GM18505 (cell line): ENCODE results near the gene HJV.

Experiments used
- ATAC-seq: cut with Tn5 transposase; IDR thresholded peaks from one replicate; pipeline ENCODE4 v1.9.1; 2021; ENCODE audit not compliant: unreplicated experiment
- POLR2A ChIP-seq: IDR thresholded peaks from 4 replicates; pipeline ENCODE4 v1.6.1; 2011; ENCODE audit warnings: borderline replicate concordance; ENCODE audit not compliant: insufficient read depth, insufficient read length; ENCODE audit errors: extremely low read depth

HJV gene

DNA sequence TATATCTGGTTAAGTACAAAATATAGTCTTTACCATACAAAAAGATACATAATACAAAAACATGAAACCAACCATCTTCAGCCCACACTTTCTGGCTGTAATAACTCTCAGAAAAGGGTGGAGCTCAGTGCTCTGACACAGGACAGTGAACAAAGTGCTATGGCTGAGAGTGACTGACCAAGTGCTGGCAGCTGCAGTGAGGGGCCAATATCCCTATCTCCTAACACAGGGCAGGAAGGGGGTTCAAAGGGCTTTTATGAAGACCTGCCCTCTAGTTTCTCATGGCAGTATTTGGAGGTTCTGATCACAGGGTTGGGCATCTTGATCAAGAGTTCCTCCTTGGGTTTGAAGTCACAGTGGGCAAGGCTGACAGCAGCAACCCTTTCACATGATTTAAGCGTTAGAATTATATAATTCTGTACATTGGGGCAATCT is 29.0 kb downstream of the HJV start:
- no peak for ATAC-seq
- TF ChIP-seq POLR2A: peak; percentile 16

DNA sequence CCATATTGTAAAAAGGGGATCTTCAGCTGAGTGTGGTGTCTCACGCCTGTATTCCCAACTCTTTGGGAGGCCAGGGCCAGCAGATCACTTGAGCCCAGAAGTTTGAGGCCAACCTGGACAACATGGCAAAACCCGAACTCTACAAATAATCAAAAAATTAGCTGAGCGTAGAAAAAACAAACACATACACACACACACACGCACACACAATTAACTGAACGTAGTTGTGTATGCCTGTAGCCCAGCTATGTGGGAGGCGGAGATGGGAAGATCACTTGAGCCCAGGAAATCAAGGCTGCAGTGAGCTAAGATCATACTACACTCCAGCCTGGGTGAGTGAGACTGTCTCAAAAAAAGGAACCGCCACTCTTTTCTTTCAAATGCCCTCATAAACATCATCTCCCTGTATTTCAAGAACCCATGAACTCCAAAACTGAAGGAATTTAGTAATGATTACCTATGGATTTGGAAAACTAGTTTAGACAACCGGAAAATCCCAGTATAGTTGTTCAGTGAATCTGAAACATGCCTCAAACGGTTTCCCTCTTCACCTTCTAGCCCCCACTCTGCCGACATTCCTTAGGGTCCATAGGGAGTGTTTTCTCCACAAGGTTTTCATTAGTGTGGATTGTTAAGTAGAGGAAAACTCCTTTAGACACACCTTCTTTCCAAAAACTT is 29.7 kb downstream of the HJV start:
- no peak for ATAC-seq
- peak; percentile 72 for TF ChIP-seq POLR2A

DNA sequence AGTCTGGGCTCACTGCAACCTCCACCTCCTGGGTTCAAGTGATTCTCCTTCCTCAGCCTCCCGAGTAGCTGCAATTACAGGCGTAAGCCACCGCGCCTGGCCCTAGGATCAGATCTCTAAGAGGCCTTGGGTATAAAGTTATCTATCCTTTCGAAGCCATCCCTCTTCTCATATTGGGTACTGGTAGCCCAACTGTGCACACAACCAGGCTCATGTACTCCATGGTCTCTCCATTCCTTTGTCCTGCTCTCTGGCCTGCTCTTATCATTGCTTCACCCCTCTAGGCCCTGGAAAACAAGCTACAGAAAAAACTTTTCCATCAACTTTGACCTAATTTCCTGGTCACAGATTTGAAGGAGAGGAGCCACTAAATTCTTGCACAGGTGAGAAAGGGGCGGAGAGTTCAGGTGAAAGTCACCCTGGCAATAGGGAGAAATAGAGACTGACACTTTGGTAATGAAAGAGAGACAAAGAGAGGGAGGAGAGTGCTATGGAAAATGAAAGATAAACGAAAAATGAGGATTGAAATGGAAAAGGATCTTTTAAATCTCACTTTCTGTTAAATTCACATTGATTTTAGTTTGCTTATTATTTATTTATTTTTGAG is 31.2 kb downstream of the HJV start:
- ATAC-seq: no peak
- no peak for TF ChIP-seq POLR2A

DNA sequence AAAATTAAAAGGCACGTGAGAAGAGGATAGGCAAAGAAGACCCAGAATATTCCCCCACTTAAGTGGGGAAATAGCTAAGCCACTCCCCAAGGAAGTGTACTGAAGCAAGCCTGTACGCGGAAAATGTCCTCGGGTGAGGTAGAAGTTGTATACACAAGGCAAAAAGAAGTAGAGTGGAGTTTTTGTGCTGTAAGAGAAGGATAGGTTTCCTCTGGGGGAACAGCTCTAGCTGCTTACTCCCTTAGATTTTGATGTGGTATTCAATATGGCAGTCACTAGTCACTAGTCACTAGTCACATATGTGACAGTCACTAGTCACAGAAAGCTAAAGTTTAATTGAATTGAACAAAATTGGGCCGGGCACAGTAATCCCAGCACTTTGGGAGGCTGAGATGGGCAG is 32.8 kb downstream of the HJV start:
- TF ChIP-seq POLR2A: no peak
- ATAC-seq: no peak

DNA sequence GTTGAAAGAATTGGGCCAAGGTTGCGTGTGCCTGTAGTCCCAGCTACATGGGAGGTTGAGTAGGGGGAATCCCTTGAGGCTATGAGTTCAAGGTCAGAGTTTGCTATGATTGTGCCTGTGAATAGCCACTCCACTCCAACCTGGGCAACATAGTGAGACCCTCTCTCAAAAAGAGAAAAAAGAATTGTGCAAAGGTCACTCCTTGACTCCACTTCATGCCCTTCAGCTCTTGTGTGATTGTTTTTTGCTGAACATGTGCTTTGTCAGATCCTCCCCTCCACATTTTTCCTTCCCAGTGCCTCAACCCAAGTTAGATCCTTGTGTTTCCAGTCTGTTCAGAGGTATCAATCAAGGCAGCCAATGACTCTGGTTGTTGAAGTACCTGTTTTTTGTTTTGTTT is 33.6 kb downstream of the HJV start:
- no peak for ATAC-seq
- no peak for TF ChIP-seq POLR2A

DNA sequence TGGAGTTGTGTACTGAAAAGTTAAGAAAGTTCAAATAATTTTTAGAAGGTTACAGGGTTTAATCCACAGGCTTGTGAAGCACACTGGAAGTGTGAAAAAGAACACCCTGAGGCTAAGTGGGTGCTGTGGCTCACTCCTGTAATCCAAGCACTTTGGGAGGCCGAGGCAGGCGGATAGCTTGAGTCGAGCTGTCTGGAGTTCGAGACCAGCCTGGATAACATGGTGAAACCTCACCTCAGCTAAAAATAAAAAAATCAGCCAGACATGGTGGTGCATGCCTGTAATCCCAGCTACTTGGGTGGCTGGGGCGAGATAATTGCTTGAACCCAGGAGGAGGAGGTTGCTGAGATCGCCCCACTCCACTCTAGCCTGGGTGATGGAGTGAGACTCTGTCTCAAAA is 35.0 kb downstream of the HJV start:
- ATAC-seq: no peak

DNA sequence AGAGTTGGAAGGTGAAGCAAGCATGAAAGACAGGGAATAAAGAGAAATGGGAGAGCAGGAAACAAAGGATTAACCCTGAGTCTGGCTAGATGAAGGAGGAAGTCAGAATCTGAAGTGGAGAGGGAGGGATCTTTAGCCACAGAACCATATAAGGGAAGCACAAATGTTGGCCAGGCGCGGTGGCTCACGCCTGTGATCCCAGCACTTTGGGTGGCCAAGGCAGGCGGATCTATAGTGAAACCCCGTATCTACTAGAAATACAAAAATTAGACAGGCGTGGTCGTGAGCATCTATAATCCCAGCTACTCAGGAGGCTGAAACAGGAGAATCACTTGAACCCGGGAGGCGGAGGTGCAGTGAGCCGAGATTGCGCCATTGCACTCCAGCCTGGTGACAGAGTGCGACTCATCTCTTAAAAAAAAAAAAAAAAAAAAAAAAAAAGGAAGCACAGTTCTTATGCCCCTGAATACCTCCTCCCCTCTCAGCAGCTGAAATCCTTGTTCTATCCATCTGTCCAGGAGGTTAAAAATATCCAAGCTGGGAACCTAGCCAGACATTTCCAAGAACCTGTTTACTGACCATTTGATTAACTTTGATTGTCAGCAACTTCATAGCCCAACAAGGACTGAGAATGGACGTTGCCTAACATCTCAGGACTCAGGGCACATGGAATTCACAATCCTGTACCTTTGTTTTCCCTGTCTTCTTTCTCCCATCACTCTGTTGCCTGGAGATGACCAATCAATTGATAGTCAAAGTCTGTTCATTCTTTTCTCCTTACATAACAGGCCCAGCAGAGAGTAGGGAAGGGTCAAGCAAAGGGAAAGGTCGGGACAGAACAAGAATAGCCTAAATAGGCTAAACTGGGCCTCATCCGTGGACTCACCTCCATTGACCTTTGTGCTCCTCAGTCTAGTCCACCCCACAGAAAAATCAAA is 35.8 kb downstream of the HJV start:
- no peak for ATAC-seq

More for the DNA sequence above, 35.0 kb downstream of the HJV start:
- no peak for TF ChIP-seq POLR2A

DNA sequence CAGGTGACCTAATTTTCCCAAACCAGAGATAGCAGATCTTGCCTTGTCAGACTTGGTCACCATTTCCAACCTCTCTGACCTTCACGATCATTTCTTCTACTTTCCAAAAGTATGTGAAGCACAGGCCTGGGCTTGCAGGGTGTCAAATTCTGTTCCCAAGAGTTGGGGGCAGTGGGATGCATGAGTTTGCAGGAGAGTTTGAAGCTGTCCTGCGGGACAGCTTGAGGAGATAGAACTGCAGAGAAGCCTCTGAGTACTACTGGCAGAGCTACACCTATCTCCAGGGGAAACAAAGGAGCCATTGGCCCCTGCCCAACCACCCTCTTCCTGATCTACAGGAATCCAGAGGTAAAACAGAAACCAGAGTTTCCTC is 36.4 kb downstream of the HJV start:
- no peak for ATAC-seq
- TF ChIP-seq POLR2A: no peak

More for the DNA sequence above, 35.8 kb downstream of the HJV start:
- no peak for TF ChIP-seq POLR2A

DNA sequence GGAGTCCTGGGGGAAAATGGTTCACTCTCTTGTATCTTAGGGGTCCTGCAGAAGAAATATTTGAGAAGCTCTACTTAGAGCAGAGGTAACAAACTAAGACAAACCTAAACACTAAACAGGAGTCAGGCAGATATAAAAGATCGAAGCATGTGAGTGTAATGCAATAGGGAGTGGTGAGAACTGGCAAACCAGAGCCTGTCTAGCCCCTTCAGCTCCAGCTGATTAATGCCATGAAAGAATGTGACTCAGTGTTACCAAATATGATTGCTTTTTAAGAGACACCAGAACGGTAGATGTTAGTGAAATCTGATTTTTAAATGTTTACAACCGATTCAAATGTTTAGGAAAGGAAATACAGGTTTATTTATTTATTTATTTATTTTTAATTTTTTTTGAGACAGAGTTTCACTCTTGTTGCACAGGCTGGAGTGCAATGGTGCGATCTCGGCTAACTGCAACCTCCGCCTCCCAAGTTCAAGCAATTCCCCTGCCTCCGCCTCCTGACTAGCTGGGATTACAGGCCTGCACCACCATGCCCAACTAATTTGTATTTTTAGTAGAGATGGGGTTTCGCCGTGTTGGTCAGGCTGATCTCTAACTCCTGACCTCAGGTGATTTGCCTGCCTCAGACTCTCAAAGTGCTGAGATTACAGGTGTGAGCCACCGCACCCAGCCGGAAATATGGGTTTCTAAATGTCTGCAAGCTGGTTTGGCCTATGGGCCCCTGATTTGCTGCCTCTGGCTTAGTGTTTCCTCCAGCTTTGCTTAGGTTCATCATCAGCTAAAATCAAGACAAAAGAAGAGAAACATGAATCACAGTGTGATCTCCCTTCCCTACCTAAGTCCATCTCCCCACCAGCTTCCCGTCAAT is 37.3 kb downstream of the HJV start:
- no peak for ATAC-seq

DNA sequence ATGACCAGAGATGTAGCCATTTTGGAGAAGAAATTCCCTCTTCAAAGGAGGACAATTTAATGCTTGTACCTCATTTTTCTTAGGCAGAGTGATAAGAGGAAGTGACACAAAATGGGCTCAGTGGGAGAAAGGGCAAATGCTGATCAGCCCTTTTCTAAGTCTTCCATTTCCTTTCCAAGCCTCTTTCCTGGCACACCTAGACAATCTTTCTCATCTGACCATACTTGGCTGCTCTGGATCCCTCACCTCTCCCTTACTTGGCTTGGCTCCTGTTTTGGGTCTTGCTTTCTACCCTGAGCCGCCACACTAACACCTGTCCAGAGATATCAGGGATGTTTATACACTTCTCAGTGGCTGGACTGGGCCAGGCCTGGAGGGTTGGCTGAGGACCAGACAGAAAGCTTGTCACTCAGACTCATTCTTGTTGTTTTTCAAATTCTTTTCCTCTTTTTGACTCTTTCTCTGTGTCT is 38.3 kb downstream of the HJV start:
- no peak for TF ChIP-seq POLR2A
- no peak for ATAC-seq

More for the DNA sequence above, 37.3 kb downstream of the HJV start:
- no peak for TF ChIP-seq POLR2A

DNA sequence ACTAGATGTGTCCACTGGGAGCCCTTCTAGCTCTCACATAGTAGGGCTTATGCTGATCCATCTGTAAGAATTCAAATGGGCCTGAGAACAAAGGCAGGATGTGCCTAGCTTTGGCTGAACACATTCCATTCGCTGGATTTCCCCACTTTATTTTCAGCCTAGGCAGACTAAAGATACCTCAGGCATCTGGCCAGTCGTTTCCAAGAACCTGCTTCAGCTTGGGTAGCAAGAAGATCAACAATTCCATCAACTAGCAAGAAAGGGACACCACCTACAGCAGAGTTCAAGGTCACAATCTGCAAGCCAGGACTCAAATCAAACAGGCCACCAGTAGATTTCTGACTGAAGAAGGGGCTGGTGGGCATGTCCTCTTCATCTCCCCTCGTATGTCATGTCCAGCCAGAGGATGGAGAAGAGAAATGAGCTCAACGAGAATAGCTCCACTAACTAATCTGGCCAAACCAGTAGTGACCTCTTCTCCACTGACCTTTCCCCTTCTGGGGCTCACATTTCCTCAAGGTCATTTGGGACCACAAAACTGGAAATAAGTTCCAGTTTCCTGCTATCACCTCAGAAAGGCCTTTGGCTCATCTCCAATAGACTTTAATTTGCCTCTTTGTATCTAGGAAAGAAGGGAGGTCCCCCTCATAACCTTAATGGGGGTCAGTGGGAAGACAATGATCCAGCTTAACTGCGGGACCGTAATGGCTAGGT is 39.4 kb downstream of the HJV start:
- no peak for ATAC-seq
- no peak for TF ChIP-seq POLR2A

DNA sequence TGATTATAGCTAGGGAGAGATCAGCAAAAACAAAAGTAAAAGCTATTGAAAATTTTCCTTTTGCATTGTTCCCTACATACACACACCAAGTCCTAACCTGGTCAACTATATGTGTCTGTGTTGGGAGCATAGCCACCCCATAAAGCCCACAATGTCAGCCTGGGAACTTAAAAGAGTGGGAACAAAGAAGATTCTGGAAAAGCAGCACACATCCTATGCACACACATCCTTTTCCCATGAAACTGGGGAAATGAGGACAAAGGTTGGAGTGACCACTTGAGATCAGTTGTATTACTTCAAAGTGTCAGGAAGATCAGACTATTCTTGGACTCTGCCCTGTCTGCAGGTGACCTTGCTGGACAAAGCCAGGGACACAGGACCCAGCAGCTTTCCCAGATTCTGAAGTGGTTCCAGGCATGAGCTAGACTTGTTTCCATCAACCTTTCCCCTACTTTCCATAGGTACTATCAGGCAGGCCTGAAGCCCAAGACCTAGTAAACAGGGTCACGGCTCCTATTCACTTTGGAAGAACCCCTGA is 41.0 kb downstream of the HJV start:
- ATAC-seq: no peak
- TF ChIP-seq POLR2A: no peak

DNA sequence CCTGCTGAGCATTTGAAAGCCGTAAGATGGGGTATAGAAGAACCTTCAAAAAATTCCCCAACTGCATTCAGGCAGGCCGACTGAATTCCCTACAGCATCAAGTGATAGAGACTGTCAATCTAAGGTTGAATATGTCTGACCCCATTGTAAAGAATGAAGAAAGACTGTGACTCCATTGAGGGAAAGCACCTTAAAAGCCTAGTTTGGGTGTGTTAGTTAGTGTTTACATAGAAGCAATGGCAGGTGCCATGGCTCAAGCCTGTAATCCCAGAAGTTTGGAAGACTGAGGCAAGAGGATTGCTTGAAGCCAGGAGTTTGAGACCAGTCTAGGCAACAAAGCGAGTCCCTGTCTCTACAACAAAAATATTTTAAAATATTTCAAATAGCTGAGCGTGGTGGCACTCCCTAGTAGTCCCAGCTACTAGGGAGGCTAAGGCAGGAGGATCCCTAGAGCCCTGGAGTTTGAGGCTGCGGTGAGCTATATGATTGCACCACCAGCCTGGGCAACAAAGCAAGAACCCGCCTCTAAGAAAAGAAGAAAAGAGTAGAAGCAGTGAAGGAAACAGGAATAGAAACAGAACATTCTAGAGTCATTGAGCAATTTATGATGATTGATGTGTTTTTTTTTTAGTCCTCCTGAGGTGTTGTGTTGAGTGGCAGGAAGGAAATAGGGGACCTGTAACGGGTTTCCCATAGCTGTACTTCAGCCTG is 41.6 kb downstream of the HJV start:
- peak; percentile 28 for ATAC-seq
- TF ChIP-seq POLR2A: peak; percentile 44
